Measurements from ENCODE around the gene TMEM232.

The TMEM232 gene

DNA sequence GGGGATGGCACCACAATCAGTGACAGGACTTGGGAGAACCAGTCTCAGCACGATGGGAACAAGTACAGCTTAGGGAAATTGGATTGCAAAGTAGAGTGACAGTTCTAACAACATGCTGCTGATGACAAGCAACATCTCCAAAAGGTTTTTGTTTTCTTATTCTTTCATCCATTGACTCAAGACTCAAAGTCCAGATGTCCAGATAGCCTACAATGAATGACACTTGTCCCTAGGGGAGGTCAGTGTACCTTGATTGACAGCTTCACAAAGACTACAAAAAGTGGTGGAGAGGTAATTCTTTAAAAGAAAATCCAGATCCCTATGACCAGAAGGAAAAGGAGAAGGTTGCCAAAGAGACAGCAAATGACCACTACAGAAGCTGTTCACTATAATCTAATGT, 323.9 kb downstream of the TMEM232 start:
- no peak for DNase-seq (ENCODE audit: low read depth)

GRCh38 chr5:110401881-110402280, 324.6 kb downstream of the TMEM232 start:
- DNase-seq (ENCODE audit: low read depth) = no peak

DNA sequence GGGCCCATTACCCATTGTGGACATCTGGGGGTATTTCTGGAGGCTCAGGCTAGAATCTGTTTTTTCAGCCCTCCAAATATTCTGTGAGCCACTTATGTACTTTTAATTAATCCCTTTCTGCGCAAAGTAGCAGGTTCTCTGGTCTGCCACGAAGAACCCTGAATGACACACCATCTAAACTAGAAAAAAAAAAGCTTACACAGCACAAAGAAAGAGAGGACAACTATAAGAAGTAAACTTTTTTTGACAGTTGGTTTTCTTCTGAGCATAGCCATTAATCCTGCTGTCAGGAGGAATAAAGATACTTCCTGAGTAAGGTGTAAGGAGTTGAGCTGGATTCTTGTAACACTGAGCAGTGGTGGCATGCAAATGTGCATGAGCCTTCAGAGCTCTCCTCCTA, 327.5 kb downstream of the TMEM232 start:
- no peak for DNase-seq (ENCODE audit: low read depth)

DNA sequence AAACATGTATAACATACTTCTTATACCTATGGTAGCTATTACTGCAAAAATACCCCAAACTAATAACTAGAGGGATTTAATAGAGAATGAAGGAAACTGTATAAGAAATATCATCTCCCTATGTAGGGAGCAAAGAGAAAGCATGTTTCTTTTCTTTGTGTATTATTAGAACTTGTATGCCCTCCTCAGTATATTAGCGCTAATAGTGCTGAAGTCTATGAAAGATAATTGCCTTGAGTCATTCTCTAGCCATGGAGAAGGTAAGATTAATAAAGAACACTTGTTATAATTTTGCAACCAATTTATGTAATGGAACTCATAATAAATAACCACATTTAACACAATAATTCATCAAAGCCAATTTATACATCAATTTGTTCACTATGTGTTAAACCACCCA, 329.2 kb downstream of the TMEM232 start:
- DNase-seq (ENCODE audit: low read depth) = no peak

GRCh38 chr5:110386782-110387181, 339.7 kb downstream of the TMEM232 start:
- DNase-seq (ENCODE audit: low read depth) = no peak

GRCh38 chr5:110383231-110383630, 343.2 kb downstream of the TMEM232 start:
- DNase-seq (ENCODE audit: low read depth) = no peak

- no peak for DNase-seq (ENCODE audit: low read depth)
Observed at GRCh38 chr5:110377943-110378342, 348.5 kb downstream of the TMEM232 start.

DNA sequence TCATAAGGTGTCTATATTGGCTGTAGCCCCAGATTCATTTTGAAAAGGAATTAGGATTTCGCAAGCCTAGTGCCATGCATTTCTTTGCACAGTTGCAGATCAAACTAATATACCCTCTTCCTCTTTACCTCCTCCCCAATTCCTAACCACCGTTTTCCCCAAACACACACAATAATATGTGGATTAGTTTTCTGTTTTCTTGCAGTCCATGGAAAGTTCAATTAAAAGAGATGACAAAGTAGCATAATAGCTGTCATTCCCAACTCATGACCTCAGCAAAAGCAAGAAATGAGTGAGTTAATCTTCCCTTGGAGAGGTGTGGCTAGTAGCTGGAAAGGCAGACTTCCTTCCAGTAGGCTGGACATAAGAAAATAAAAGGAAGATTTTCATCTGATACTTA, 349.1 kb downstream of the TMEM232 start:
- DNase-seq (ENCODE audit: low read depth) = no peak

GRCh38 chr5:110376281-110376951, 350.1 kb downstream of the TMEM232 start:
- DNase-seq (ENCODE audit: low read depth) = no peak

- no peak for DNase-seq (ENCODE audit: low read depth)
Observed at GRCh38 chr5:110371725-110372041, 354.8 kb downstream of the TMEM232 start.

GRCh38 chr5:110371011-110371724, 355.3 kb downstream of the TMEM232 start:
- no peak for DNase-seq (ENCODE audit: low read depth)

Data from activated T-helper 1 cell treated with Interleukin-2 at 50 U/mL for 16 hours (primary cell).